Neural crest cell (in vitro differentiated cells): ENCODE data around the gene ARPC1B. TPM values are rescaled to one million over a fixed set of nuclear protein-coding genes. Genes with fewer than 3 reads are reported as not detected.

ENCODE experiments used
- DNase-seq: peaks from one replicate; pipeline ENCODE4 v3.0.0; 2021; ENCODE audit warnings: low read depth, mixed read lengths, low spot score
- H3K27ac Mint-ChIP-seq: one replicate; pipeline ENCODE4 v1.8.0; 2021; ENCODE audit warnings: mild to moderate bottlenecking, mixed read lengths; ENCODE audit not compliant: unreplicated experiment
- H3K27me3 Mint-ChIP-seq: 2 replicates; pipeline ENCODE4 v1.8.0; 2021; ENCODE audit warnings: low read depth, mild to moderate bottlenecking, mixed read lengths
- H3K36me3 Mint-ChIP-seq: 2 replicates; pipeline ENCODE4 v1.8.0; 2021; ENCODE audit warnings: low read depth, mild to moderate bottlenecking, mixed read lengths
- H3K4me1 Mint-ChIP-seq: 2 replicates; pipeline ENCODE4 v1.8.0; 2021; ENCODE audit warnings: mixed read lengths
- H3K4me3 Mint-ChIP-seq: one replicate; pipeline ENCODE4 v1.8.0; 2021; ENCODE audit warnings: mild to moderate bottlenecking, mixed read lengths
- H3K9me3 Mint-ChIP-seq: 2 replicates; pipeline ENCODE4 v1.8.0; 2021; ENCODE audit warnings: mixed read lengths
- CTCF ChIP-seq: fragments of 200-600 bp; sonication (generic); conservative IDR thresholded peaks from 2 replicates; pipeline ENCODE4 v1.5.0; 2021; ENCODE audit warnings: antibody characterized with exemption, mild to moderate bottlenecking
- total RNA-seq: library from RNA; stranded (reverse); gene quantifications from 2 replicates; pipeline ENCODE4 v1.2.1, GENCODE V29; 2021

ARPC1B gene
- total RNA-seq, 1 donor from 2014 or later: 67.7 TPM

GRCh38 chr7:99389772-99390171 lies 15.2 kb downstream of the ARPC1B start:
- Mint-ChIP-seq H3K27ac (no peak overlapping the region), H3K9me3 (no peaks in the 10 kb centered on the region)

GRCh38 chr7:99390941-99391602 lies 16.5 kb downstream of the ARPC1B start:
- Mint-ChIP-seq H3K27ac (peak overlapping the region; percentile 27), H3K4me1 (peaks cover 13% of the 10 kb centered on the region), H3K36me3 (peaks cover 3% of the 10 kb centered on the region), H3K4me3 (peak overlapping the region; percentile 68), H3K27me3 (peaks cover 6% of the 10 kb centered on the region), H3K9me3 (no peaks in the 10 kb centered on the region)
- no peak for TF ChIP-seq CTCF
- no peak for DNase-seq

More at GRCh38 chr7:99389772-99390171, 15.2 kb downstream of the ARPC1B start:
- Mint-ChIP-seq H3K4me3 (no peak overlapping the region), H3K27me3 (peaks cover 6% of the 10 kb centered on the region), H3K36me3 (peaks cover 3% of the 10 kb centered on the region), H3K4me1 (peaks cover 13% of the 10 kb centered on the region)
- DNase-seq: no peak
- TF ChIP-seq CTCF: no peak

- H3K4me3 Mint-ChIP-seq: peak overlapping the region; percentile 68
- H3K4me1 Mint-ChIP-seq: peaks cover 13% of the 10 kb centered on the region
- TF ChIP-seq CTCF: no peak
- DNase-seq: no peak
- H3K9me3 Mint-ChIP-seq: no peaks in the 10 kb centered on the region
- H3K27ac Mint-ChIP-seq: no peak overlapping the region
- peaks cover 6% of the 10 kb centered on the region for H3K27me3 Mint-ChIP-seq
- H3K36me3 Mint-ChIP-seq: peaks cover 3% of the 10 kb centered on the region
Measured at GRCh38 chr7:99392046-99392445, 17.5 kb downstream of the ARPC1B start.

- Mint-ChIP-seq H3K27ac (peak overlapping the region; percentile 84), H3K4me1 (peaks cover 15% of the 10 kb centered on the region), H3K4me3 (peak overlapping the region; percentile 93), H3K27me3 (peaks cover 6% of the 10 kb centered on the region), H3K9me3 (no peaks in the 10 kb centered on the region), H3K36me3 (peaks cover 3% of the 10 kb centered on the region)
- DNase-seq: peak; percentile 57
- TF ChIP-seq CTCF: no peak
Measured at GRCh38 chr7:99392659-99393354, 18.3 kb downstream of the ARPC1B start.

- peaks cover 3% of the 10 kb centered on the region for H3K36me3 Mint-ChIP-seq
- TF ChIP-seq CTCF: no peak
- H3K27me3 Mint-ChIP-seq: peaks cover 6% of the 10 kb centered on the region
- H3K27ac Mint-ChIP-seq: peak overlapping the region; percentile 84
- no peaks in the 10 kb centered on the region for H3K9me3 Mint-ChIP-seq
- H3K4me3 Mint-ChIP-seq: peak overlapping the region; percentile 93
- H3K4me1 Mint-ChIP-seq: peaks cover 17% of the 10 kb centered on the region
- peak; percentile 67 for DNase-seq
Measured at GRCh38 chr7:99393355-99394187, 19.0 kb downstream of the ARPC1B start.
